Loucy (cell line): ENCODE measurements around the gene PWP2.

ENCODE experiments used
- EZH2phosphoT487 ChIP-seq: fragments of 200-600 bp; IDR thresholded peaks from 2 replicates; pipeline ENCODE4 v1.6.1; 2018; ENCODE audit warnings: antibody characterized with exemption, mild to moderate bottlenecking, moderate library complexity, borderline replicate concordance
- TF ChIP-seq, protein P1 (sequence below): fragments of 200-600 bp; sonication (generic); conservative IDR thresholded peaks from 2 replicates; pipeline ENCODE4 v1.5.1; 2014; ENCODE audit warnings: mild to moderate bottlenecking, antibody characterized with exemption, low read length

GRCh38 chr21:44076316-44076715, 30.9 kb upstream of the PWP2 start:
- TF ChIP-seq, protein P1, sequence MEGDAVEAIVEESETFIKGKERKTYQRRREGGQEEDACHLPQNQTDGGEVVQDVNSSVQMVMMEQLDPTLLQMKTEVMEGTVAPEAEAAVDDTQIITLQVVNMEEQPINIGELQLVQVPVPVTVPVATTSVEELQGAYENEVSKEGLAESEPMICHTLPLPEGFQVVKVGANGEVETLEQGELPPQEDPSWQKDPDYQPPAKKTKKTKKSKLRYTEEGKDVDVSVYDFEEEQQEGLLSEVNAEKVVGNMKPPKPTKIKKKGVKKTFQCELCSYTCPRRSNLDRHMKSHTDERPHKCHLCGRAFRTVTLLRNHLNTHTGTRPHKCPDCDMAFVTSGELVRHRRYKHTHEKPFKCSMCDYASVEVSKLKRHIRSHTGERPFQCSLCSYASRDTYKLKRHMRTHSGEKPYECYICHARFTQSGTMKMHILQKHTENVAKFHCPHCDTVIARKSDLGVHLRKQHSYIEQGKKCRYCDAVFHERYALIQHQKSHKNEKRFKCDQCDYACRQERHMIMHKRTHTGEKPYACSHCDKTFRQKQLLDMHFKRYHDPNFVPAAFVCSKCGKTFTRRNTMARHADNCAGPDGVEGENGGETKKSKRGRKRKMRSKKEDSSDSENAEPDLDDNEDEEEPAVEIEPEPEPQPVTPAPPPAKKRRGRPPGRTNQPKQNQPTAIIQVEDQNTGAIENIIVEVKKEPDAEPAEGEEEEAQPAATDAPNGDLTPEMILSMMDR, result no peak
- no peak for TF ChIP-seq EZH2phosphoT487
